ENCODE results near the gene MUC22.

MUC22 gene

GRCh38 chr6:31081872-31082271, 71.6 kb downstream of the MUC22 start:
- H3K36me3 ChIP-seq (ENCODE audit: control insufficient read depth, low read length) = no peaks in the 10 kb centered on the region
- no peaks in the 10 kb centered on the region for H3K79me2 ChIP-seq (ENCODE audit: control insufficient read depth, low read length)
- no peaks in the 10 kb centered on the region for H3K9me3 ChIP-seq (ENCODE audit: control insufficient read depth, insufficient read depth, low read length)
- H3K4me1 ChIP-seq (ENCODE audit: control insufficient read depth, low read length) = peaks cover 5% of the 10 kb centered on the region; the same call in 1 of the 2 replicates
- no peaks in the 10 kb centered on the region for H3F3A ChIP-seq (ENCODE audit: control insufficient read depth, insufficient read depth)
- H3K4me2 ChIP-seq (ENCODE audit: low read length) = no peak overlapping the region
- H3K9me2 ChIP-seq (replicated peaks; ENCODE audit: control insufficient read depth, low read length) = no peaks in the 10 kb centered on the region
- no peak overlapping the region for H3K4me3 ChIP-seq (ENCODE audit: low read length)
- H3K27me3 ChIP-seq (ENCODE audit: control insufficient read depth, low read length) = peaks cover 24% of the 10 kb centered on the region
- H3K27ac ChIP-seq (ENCODE audit: low read depth, low read length) = no peak overlapping the region
- TF ChIP-seq CTCF (IDR thresholded peaks at IDR 0.05; ENCODE audit: low read depth, low read length, poor library complexity, severe bottlenecking) (no peak), EZH2phosphoT487 (IDR thresholded peaks at IDR 0.05; ENCODE audit: borderline replicate concordance, low read length) (no peak)
- no peaks in the 10 kb centered on the region for H4K20me1 ChIP-seq (ENCODE audit: control insufficient read depth, insufficient read depth, low read depth, low read length)

- Histone ChIP-seq H3K36me3 (ENCODE audit: control insufficient read depth, low read length) (no peaks in the 10 kb centered on the region), H3K27ac (ENCODE audit: low read depth, low read length) (no peak overlapping the region), H3K4me1 (ENCODE audit: control insufficient read depth, low read length) (peaks cover 5% of the 10 kb centered on the region; the same call in 1 of the 2 replicates), H3K79me2 (ENCODE audit: control insufficient read depth, low read length) (no peaks in the 10 kb centered on the region), H3K9me2 (replicated peaks; ENCODE audit: control insufficient read depth, low read length) (no peaks in the 10 kb centered on the region), H3K4me3 (ENCODE audit: low read length) (no peak overlapping the region), H4K20me1 (ENCODE audit: control insufficient read depth, insufficient read depth, low read depth, low read length) (no peaks in the 10 kb centered on the region), H3K9me3 (ENCODE audit: control insufficient read depth, insufficient read depth, low read length) (no peaks in the 10 kb centered on the region), H3F3A (ENCODE audit: control insufficient read depth, insufficient read depth) (no peaks in the 10 kb centered on the region), H3K27me3 (ENCODE audit: control insufficient read depth, low read length) (peaks cover 28% of the 10 kb centered on the region), H3K4me2 (ENCODE audit: low read length) (no peak overlapping the region)
- no peak for TF ChIP-seq EZH2phosphoT487 (IDR thresholded peaks at IDR 0.05; ENCODE audit: borderline replicate concordance, low read length)
- TF ChIP-seq CTCF (IDR thresholded peaks at IDR 0.05; ENCODE audit: low read depth, low read length, poor library complexity, severe bottlenecking) = peak; percentile 47
These were observed 73.6 kb downstream of the MUC22 start for GRCh38 chr6:31083742-31084354.

All from DOHH2 (cell line).